GM12878 (cell line): ENCODE data around the gene NF1.
"Not testable (repeated sequence)": the region's sequence is repeated elsewhere in the genome, so short reads cannot be mapped to it uniquely, and the experiment has no call there.

Source experiments
- CBX3 ChIP-seq: fragments of 200-600 bp; sonication (generic); IDR thresholded peaks from 2 replicates; pipeline ENCODE4 v1.6.1; 2016; ENCODE audit warnings: low read depth, borderline replicate concordance
- ESRRA ChIP-seq: IDR thresholded peaks from 2 replicates; pipeline ENCODE4 v1.6.1; 2012; ENCODE audit warnings: mild to moderate bottlenecking, low read length, improper control_type of control experiment
- EZH2 ChIP-seq: IDR thresholded peaks from 2 replicates; pipeline ENCODE4 v1.6.1; 2012; ENCODE audit warnings: low read depth, mild to moderate bottlenecking, control low read depth, inconsistent platforms, low read length, borderline replicate concordance; ENCODE audit not compliant: control insufficient read depth
- HCFC1 ChIP-seq: fragments of 150-350 bp; IDR thresholded peaks from 2 replicates; pipeline ENCODE4 v1.6.1; 2014; ENCODE audit warnings: low read length
- RAD21 ChIP-seq: IDR thresholded peaks from 2 replicates; pipeline ENCODE4 v1.6.1; 2011; ENCODE audit warnings: mild to moderate bottlenecking, low read depth, low read length, moderate library complexity; ENCODE audit not compliant: insufficient read depth
- YY1 ChIP-seq: IDR thresholded peaks from 2 replicates; pipeline ENCODE4 v1.6.1; 2011; ENCODE audit warnings: low read depth, mild to moderate bottlenecking, low read length
- TF ChIP-seq, protein P1 (sequence below): IDR thresholded peaks from 2 replicates; pipeline ENCODE4 v1.6.1; 2012; ENCODE audit warnings: low read depth, low read length, improper control_type of control experiment
- TF ChIP-seq, protein P2 (sequence below), 3 experiments: IDR thresholded peaks in 2 of 3; conservative IDR thresholded peaks in 1 of 3; 2 replicates each; pipeline ENCODE4 v1.5.1; 2011; ENCODE audit warnings: low read depth in 3 of 3, low read length in 3 of 3, mild to moderate bottlenecking in 3 of 3, control low read depth in 2 of 3, moderate library complexity in 2 of 3, inconsistent platforms in 1 of 3, mixed read lengths in 1 of 3; ENCODE audit not compliant: control insufficient read depth in 2 of 3, insufficient read depth in 1 of 3; ENCODE audit errors: extremely low read depth in 1 of 3

DNA sequence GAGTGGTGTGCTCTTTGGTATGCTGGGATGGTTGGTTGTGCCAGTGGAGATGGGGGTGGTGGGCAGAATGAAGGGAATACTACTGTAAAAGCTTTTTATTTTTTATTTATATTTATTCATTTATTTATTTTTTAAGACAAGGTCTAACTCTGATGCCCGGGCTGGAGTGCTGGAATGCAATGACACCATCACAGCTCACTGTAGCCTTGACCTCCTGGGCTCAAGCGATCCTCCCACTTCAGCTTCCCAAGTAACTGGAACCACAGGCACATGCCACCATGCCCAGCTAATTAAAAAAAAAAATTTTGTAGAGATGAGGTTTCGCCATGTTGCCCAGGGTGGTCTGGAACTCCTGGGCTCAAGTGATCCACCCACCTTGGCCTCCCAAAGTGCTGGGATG lies 4.1 kb upstream of the NF1 start:
- not testable (repeated sequence) for TF ChIP-seq EZH2, HCFC1, RAD21, ESRRA, CBX3, YY1
- TF ChIP-seq, protein P1, sequence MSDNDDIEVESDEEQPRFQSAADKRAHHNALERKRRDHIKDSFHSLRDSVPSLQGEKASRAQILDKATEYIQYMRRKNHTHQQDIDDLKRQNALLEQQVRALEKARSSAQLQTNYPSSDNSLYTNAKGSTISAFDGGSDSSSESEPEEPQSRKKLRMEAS = not testable (repeated sequence)
- TF ChIP-seq, protein P2, sequence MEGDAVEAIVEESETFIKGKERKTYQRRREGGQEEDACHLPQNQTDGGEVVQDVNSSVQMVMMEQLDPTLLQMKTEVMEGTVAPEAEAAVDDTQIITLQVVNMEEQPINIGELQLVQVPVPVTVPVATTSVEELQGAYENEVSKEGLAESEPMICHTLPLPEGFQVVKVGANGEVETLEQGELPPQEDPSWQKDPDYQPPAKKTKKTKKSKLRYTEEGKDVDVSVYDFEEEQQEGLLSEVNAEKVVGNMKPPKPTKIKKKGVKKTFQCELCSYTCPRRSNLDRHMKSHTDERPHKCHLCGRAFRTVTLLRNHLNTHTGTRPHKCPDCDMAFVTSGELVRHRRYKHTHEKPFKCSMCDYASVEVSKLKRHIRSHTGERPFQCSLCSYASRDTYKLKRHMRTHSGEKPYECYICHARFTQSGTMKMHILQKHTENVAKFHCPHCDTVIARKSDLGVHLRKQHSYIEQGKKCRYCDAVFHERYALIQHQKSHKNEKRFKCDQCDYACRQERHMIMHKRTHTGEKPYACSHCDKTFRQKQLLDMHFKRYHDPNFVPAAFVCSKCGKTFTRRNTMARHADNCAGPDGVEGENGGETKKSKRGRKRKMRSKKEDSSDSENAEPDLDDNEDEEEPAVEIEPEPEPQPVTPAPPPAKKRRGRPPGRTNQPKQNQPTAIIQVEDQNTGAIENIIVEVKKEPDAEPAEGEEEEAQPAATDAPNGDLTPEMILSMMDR (IDR thresholded peaks at IDR 0.05 in 2 of 3, conservative IDR thresholded peaks at IDR 0.05 in 1 of 3; ENCODE audit: control insufficient read depth in 2 of 3, extremely low read depth in 1 of 3, insufficient read depth in 1 of 3, low read depth in 3 of 3, low read length in 3 of 3) = not testable (repeated sequence)
